ENCODE measurements around the gene UFC1.

Gene UFC1

GRCh38 chr1:161172349-161172748, 18.6 kb downstream of the UFC1 start:
- DNase-seq: no peak

- no peak for DNase-seq
These were observed 19.1 kb downstream of the UFC1 start for GRCh38 chr1:161172776-161173376.

GRCh38 chr1:161173711-161174110, 19.9 kb downstream of the UFC1 start:
- no peak for DNase-seq

GRCh38 chr1:161174911-161175310, 21.1 kb downstream of the UFC1 start:
- DNase-seq: no peak

GRCh38 chr1:161175771-161176453, 22.1 kb downstream of the UFC1 start:
- DNase-seq: no peak

- no peak for DNase-seq
These were observed 22.8 kb downstream of the UFC1 start for GRCh38 chr1:161176468-161177111.

GRCh38 chr1:161177112-161177935, 23.5 kb downstream of the UFC1 start, which contains the start of gene B4GALT3:
Gene B4GALT3, minus strand, starts transcription at chr1:161177507. Its CDS starts 1,447 bp downstream, at chr1:161176060.
- peak; percentile 85 for DNase-seq

GRCh38 chr1:161177936-161178244, 24.1 kb downstream of the UFC1 start:
- DNase-seq: no peak

- no peak for DNase-seq
These were observed 25.9 kb downstream of the UFC1 start for GRCh38 chr1:161179698-161180097.

GRCh38 chr1:161180639-161181038, 26.9 kb downstream of the UFC1 start:
- DNase-seq: no peak

- DNase-seq: no peak
These were observed 28.4 kb downstream of the UFC1 start for GRCh38 chr1:161182214-161182613.

GRCh38 chr1:161185282-161185682, 31.5 kb downstream of the UFC1 start:
- no peak for DNase-seq

GRCh38 chr1:161185732-161186311, 32.0 kb downstream of the UFC1 start:
- DNase-seq: no peak

GRCh38 chr1:161187311-161187710, 33.5 kb downstream of the UFC1 start:
- no peak for DNase-seq

- DNase-seq: no peak
These were observed 34.6 kb downstream of the UFC1 start for GRCh38 chr1:161188381-161188780.

GRCh38 chr1:161189036-161189435, 35.3 kb downstream of the UFC1 start:
- no peak for DNase-seq

- no peak for DNase-seq
These were observed 37.3 kb downstream of the UFC1 start for GRCh38 chr1:161190962-161191521.

- no peak for DNase-seq
These were observed 38.2 kb downstream of the UFC1 start for GRCh38 chr1:161191971-161192370.

GRCh38 chr1:161192476-161193465, 39.0 kb downstream of the UFC1 start:
- DNase-seq: peak; percentile 63

- DNase-seq: no peak
These were observed 39.9 kb downstream of the UFC1 start for GRCh38 chr1:161193561-161194235.

GRCh38 chr1:161195171-161195570, 41.4 kb downstream of the UFC1 start:
- DNase-seq: no peak

Measured in COR-L47 (cell line).